K562 (cell line): ENCODE data around the gene XPR1. TPM values are rescaled to one million over a fixed set of nuclear protein-coding genes. Genes with fewer than 3 reads are reported as not detected.

ENCODE experiments used
- ATAC-seq: fragments of 200-7000 bp; cut with Tn5 transposase; 3 replicates; pipeline ENCODE4 v1.9.1; 2020; ENCODE audit warnings: moderate library complexity
- BruUV-seq: library from RNA; stranded (reverse); fragments of 400-500 nt; replicated peaks from 2 replicates; lab custom pipeline; 2021; lab: Mats Ljungman, UMichigan
- CTCF ChIA-PET: fragments of 300-600 bp; formaldehyde crosslinking; extraction: SDS; loops from one replicate; lab custom pipeline; 2021; ENCODE audit warnings: low intra/inter-chr PET ratio; lab: Yijun Ruan, JAX
- POLR2A ChIA-PET: fragments of 300-600, 350-650 bp; sonication (Branson Sonifier 250); formaldehyde crosslinking; extraction: SDS; loops from one replicate; lab custom pipeline; 2021; ENCODE audit warnings: antibody characterized with exemption, inconsistent platforms; lab: Yijun Ruan, JAX
- DNase-seq, 4 experiments: peaks; one replicate each; pipeline versions ENCODE4 v3.0.0 to v3.0.0-alpha.2; 2011 to 2018; ENCODE audit warnings: low spot score in 3 of 4, mixed read lengths in 3 of 4; ENCODE audit errors: extremely low read depth in 1 of 4
- FAIRE-seq: peaks from 2 replicates; lab custom pipeline; 2011; peaks lifted over from hg19 to GRCh38; lab: Jason Lieb, UNC
- H2AFZ ChIP-seq: 2 replicates; pipeline ENCODE4 v1.6.0; 2011; ENCODE audit warnings: low read depth, low read length, control low read depth, inconsistent platforms
- H3K27ac ChIP-seq: fragments of 200-600 bp; 3 replicates; pipeline ENCODE4 v1.8.0; 2011; ENCODE audit warnings: low read depth, mild to moderate bottlenecking, control low read depth, inconsistent platforms, low read length, moderate library complexity, mixed read lengths; ENCODE audit errors: extremely low read depth
- H3K27me3 ChIP-seq, 2 experiments: fragments of 300-600 bp in 1 of 2; 2 replicates in 1 of 2; 3 replicates in 1 of 2; pipeline versions ENCODE4 v1.6.0 to v1.8.0; 2011; ENCODE audit warnings: inconsistent platforms in 2 of 2, low read length in 2 of 2, mild to moderate bottlenecking in 1 of 2, mixed read lengths in 1 of 2, moderate library complexity in 1 of 2; ENCODE audit not compliant: control insufficient read depth in 2 of 2, insufficient read depth in 2 of 2
- H3K36me3 ChIP-seq: fragments of 300-600 bp; 3 replicates; pipeline ENCODE4 v1.8.0; 2011; ENCODE audit warnings: mild to moderate bottlenecking, low read length, inconsistent platforms; ENCODE audit not compliant: control insufficient read depth, insufficient read depth
- H3K4me1 ChIP-seq, 2 experiments: fragments of 200-600 bp in 1 of 2; replicated peaks in 1 of 2; 2 replicates in 1 of 2; 3 replicates in 1 of 2; pipeline versions ENCODE4 v1.5.1 to v1.8.0; 2011; ENCODE audit warnings: inconsistent platforms in 2 of 2, low read length in 2 of 2, mild to moderate bottlenecking in 1 of 2, mixed read lengths in 1 of 2, moderate library complexity in 1 of 2; ENCODE audit not compliant: control insufficient read depth in 2 of 2, insufficient read depth in 2 of 2
- H3K4me2 ChIP-seq: 2 replicates; pipeline ENCODE4 v1.6.1; 2011; ENCODE audit warnings: low read length, control low read depth, inconsistent platforms, mixed read lengths; ENCODE audit not compliant: insufficient read depth
- H3K4me3 ChIP-seq: fragments of 200-600 bp; sonication (generic), shearing (Covaris generic); 2 replicates; pipeline ENCODE4 v1.5.1; 2016; ENCODE audit warnings: control low read depth, inconsistent platforms
- H3K79me2 ChIP-seq: fragments of 200-600 bp; 3 replicates; pipeline ENCODE4 v1.8.0; 2011; ENCODE audit warnings: low read length, inconsistent platforms; ENCODE audit not compliant: control insufficient read depth, insufficient read depth
- H3K9ac ChIP-seq, 2 experiments: 2 replicates each; pipeline versions ENCODE4 v1.6.0 to v1.6.1; 2011; ENCODE audit warnings: low read depth in 2 of 2, low read length in 2 of 2, control low read depth in 1 of 2, inconsistent platforms in 1 of 2, mild to moderate bottlenecking in 1 of 2, mixed read lengths in 1 of 2; ENCODE audit not compliant: insufficient read depth in 1 of 2
- H3K9me1 ChIP-seq: one replicate; pipeline ENCODE4 v1.6.0; 2011; ENCODE audit warnings: inconsistent platforms, mild to moderate bottlenecking, low read length, moderate library complexity; ENCODE audit not compliant: control insufficient read depth, insufficient read depth
- H3K9me3 ChIP-seq: replicated peaks from 2 replicates; pipeline ENCODE4 v1.5.1; 2011; ENCODE audit warnings: low read depth, low read length, inconsistent platforms; ENCODE audit not compliant: control insufficient read depth, insufficient read depth
- H4K20me1 ChIP-seq: replicated peaks from 2 replicates; pipeline ENCODE4 v1.6.1; 2011; ENCODE audit warnings: low read length, inconsistent platforms, mixed read lengths; ENCODE audit not compliant: control insufficient read depth, insufficient read depth
- ASH1L ChIP-seq: fragments of 450-650 bp; IDR thresholded peaks from 2 replicates; pipeline ENCODE4 v1.6.1; 2018; ENCODE audit warnings: borderline replicate concordance, mild to moderate bottlenecking, low read depth; ENCODE audit not compliant: partially characterized antibody
- CBX2 ChIP-seq: fragments of 200-600 bp; sonication (generic); IDR thresholded peaks from one replicate; pipeline ENCODE4 v1.6.1; 2012; ENCODE audit warnings: mild to moderate bottlenecking, low read length, inconsistent platforms; ENCODE audit not compliant: insufficient read depth, poor library complexity, severe bottlenecking
- SIN3B ChIP-seq: fragments of 450-650 bp; IDR thresholded peaks from 2 replicates; pipeline ENCODE4 v1.6.1; 2017; ENCODE audit warnings: low read depth, mild to moderate bottlenecking, moderate library complexity
- SMAD4 ChIP-seq: fragments of 250-450 bp; sonication (Bioruptor Pico); conservative IDR thresholded peaks from 2 replicates; pipeline ENCODE4 v1.8.0; 2021; ENCODE audit warnings: inconsistent platforms, mild to moderate bottlenecking, moderate library complexity
- TFAP4 ChIP-seq: sonication (generic); formaldehyde crosslinking; IDR thresholded peaks from 2 replicates; pipeline ENCODE4 v1.8.0; 2022; ENCODE audit warnings: missing genetic modification reagents, mild to moderate bottlenecking, moderate library complexity, borderline replicate concordance
- ZNF507 ChIP-seq: conservative IDR thresholded peaks from 2 replicates; pipeline ENCODE4 v1.6.1; 2017; ENCODE audit warnings: missing genetic modification characterization, missing compliant biosample characterization
- WGBS: fragments of 100-300 bp; shearing (Covaris generic); methylation state at CpG from one replicate; pipeline ENCODE4 v1.1.6; 2016; ENCODE audit warnings: low coverage, mixed read lengths; ENCODE audit not compliant: insufficient coverage; ENCODE audit errors: missing lambda C conversion rate; 5-methylcytosine and 5-hydroxymethylcytosine counted together
- in situ Hi-C: fragments of 300-500 bp; cut with MboI; formaldehyde crosslinking; loops from 4 replicates; pipeline ENCODE4 v1.15.0; 2018; ENCODE audit warnings: inconsistent platforms, mixed read lengths
- intact Hi-C: fragments of 100-400 bp; cut with micrococcal nuclease; formaldehyde crosslinking; loops from 2 replicates; pipeline ENCODE4 v1.14.2; 2022
- polyA plus RNA-seq, 8 experiments: library from polyadenylated mRNA; depleted of rRNA in 4 of 8; stranded (reverse) in 5 of 8; unstranded in 3 of 8; fragments of >200 nt; fragmentation: Nextera tagmentation in 2 of 8; fragmentation: Illumina TruSeq in 1 of 8; extraction: Ambion mirVana in 2 of 8; extraction: Trizol in 1 of 8; gene quantifications; 2 replicates each; pipeline versions ENCODE4 v1.2.1 to v1.2.3, GENCODE V29; 2011 to 2014; ENCODE audit warnings: inconsistent platforms in 1 of 8, missing spikeins in 1 of 8
- total RNA-seq, 7 experiments: library from RNA; depleted of rRNA in 6 of 7; stranded (reverse); fragments of >200 nt in 6 of 7; fragmentation: Illumina TruSeq in 2 of 7; extraction: Trizol in 2 of 7; gene quantifications; 2 replicates each; pipeline versions ENCODE4 v1.2.1 to v1.2.3, GENCODE V29; 2011 to 2021; ENCODE audit warnings: low replicate concordance in 1 of 7

XPR1 gene
- total and polyA plus RNA-seq, 9 of the 15 experiments (the other 6 are each of a cell fraction or from before 2014, with no cell fraction given): 3.0 to 66.2 (median 38.6) TPM

GRCh38 chr1:180931529-180931928 is 299.7 kb downstream of the XPR1 start:
- in situ Hi-C loops: no loop called here
- TF ChIP-seq SMAD4 (CRISPR knock-in tag): no peak
- TF ChIP-seq ASH1L: no peak
- TF ChIP-seq SIN3B: no peak
- no peak for TF ChIP-seq ZNF507 (tag)
- no peak for TF ChIP-seq TFAP4 (CRISPR knock-in tag)
- no peak for TF ChIP-seq CBX2
- FAIRE-seq: no peak
- ChIA-PET POLR2A (interaction anchor here (0.7 kb wide), 2 partner anchors 34 to 439 kb away, joined by 3 read pairs; no protein-coding TSS in a partner anchor), CTCF (no interaction called here)
- Histone ChIP-seq H3K9me1 (peaks cover 4% of the 10 kb centered on the region), H3K9me3 (no peaks in the 10 kb centered on the region), H3K4me1 (peaks cover 21 to 47% of the 10 kb centered on the region in 2 experiments; a peak in 4 of 5 replicates), H3K9ac (peak overlapping the region in 1 of 2 experiments; percentile 36; a peak in 1 of 4 replicates), H2AFZ (no peak overlapping the region), H3K79me2 (no peaks in the 10 kb centered on the region), H3K27ac (no peak overlapping the region), H3K4me2 (no peak overlapping the region), H3K27me3 (no peaks in the 10 kb centered on the region), H3K4me3 (no peak overlapping the region), H3K36me3 (no peaks in the 10 kb centered on the region), H4K20me1 (0 out of 2 replicates have a peak, but pooled peaks cover 5% of the 10 kb centered on the region)
- 74% methylated on average over 4 of the region's 4 CpGs for WGBS
- DNase-seq: no peak
- intact Hi-C loops: loop anchor here (5.0 kb wide), 2 partner anchors 91 to 221 kb away; partner anchors contain the start of gene STX6
- ATAC-seq: no peak
- no TSS peak for BruUV-seq
